LHCN-M2 (cell line): ENCODE measurements around the gene MAN2B2. TPM values are rescaled to one million over a fixed set of nuclear protein-coding genes. Genes with fewer than 3 reads are reported as not detected.

Experiments
- DNase-seq: peaks from one replicate; pipeline ENCODE4 v3.0.0-alpha.2; 2012; ENCODE audit warnings: low read depth
- total RNA-seq: library from RNA; depleted of rRNA; stranded (reverse); fragments of >200 nt; gene quantifications from 2 replicates; pipeline ENCODE4 v1.2.3, GENCODE V29; 2014

The MAN2B2 gene
- total RNA-seq, 1 experiment from 2014 or later = 32.5 TPM

DNA sequence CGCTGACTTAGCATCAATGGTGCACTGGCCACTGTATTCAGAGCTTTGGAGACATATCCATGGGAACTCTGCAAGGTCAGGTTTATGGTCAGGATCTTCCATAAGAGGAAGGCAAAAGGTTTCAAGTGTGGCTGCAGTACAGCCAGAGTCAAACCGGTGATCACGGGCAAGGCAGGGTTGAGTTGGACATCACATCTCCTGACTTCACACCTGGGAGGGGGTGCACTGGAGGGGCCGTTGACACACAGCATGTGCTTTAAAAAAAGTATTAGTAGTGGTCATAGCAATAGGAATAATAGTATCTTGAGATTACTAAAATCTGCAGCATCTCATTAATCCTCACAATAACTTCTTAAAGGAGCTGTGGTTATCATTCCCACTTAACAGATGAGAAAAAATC lies 28.9 kb upstream of the MAN2B2 start:
- DNase-seq = no peak

DNA sequence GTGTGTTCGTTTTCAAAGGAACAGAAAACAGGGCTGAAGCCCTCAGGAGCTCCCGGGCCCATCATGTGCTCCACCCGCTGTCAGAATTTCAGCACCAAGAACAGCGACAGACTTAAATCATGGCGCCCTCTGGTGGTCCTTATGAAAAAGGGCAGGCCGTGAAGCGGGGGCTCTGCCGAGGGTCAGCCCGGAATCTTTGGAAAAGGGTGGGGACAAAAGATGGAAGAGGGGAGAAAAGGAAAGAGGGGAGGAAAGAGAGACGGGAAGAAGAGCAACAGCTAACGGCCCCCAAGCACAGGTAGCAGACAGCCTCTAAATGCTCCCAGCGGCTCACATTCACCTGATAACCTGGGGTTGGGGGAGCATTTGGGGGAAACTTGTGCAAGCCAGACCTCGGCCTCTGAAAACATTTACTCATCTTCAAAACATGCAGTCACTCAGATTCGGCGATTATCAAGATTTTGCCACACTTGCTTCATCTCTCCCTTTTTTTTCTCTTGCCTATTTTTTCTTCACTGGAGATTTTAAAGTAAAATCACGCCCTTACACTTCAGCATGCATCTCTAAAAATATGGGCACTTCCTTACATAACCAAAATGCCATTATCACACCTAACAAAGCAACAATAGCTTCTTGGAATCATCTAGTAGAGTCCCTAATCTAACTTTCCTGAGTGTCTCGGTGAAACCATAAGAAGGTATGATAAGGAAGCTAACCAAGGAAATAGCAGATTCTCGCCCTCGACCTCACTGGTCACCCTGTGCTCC lies 28.1 kb upstream of the MAN2B2 start:
- DNase-seq = peak; percentile 56

DNA sequence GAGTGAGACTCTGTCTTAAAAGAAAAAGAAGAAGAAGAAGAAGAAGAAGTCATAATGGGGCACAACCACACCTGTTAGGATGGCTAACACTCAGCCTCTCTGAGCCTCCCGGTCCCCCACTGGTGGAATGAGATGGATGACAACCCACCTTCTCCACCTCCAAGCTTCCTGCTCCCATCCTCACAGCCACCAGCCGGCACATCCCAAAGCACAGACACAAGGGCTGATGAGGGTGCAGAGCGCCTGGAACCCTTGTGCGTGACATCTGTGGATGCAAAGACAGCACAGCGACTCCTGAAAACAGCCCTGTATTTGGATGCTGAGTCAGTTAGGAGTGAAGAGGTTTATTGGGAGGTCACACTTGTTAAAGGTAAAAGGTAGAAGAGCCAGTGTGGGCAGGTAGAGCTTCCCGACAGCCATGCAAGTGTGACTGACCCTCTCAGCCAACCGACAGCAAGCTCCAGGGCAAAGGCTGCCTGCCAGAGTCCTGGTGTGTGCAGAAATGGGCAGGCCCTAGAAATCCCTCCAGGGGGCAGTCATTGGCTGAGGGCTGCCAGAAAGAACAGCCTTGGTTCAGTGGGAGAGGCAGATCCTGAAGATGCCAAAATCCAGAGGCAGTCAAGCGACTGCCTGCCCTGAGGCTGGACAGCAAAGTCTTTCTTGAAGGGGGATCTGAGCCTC lies 26.6 kb upstream of the MAN2B2 start:
- peak; percentile 51 for DNase-seq

DNA sequence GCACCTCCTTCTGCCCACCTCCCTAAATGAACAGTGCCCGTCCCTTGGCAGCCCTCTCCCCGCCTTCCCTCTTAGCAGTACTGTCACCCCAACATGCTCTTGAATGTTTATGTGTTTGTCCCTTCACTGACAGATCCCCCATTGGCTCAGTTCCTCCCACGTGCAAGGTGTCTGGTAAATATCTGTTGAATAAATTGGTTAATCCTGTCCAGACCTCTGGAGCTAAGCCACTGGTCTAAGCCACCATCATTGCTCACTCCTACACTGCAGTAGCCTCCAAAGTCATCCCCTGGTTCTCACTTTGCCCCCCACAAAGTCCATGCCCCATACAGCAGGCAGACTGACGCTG lies 26.1 kb upstream of the MAN2B2 start:
- DNase-seq = no peak

DNA sequence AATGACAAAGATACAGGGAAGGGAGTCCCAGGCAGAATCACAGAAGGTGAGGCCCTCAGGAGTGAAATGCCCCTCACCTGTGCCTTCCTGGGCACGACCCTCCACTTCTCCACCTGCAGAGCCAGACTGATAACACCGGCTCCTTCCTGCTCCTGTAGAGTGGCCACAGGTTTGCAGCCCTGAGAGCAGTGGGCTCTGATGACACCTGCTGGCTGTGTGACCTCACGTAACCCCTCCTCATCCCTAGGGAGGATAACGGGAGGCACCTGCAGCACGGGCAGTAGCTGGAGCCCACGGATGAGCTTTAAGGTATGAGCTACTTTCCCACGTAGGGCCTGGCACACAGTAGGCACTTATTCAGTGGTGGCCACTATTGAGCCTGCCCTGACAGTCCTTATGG lies 25.5 kb upstream of the MAN2B2 start:
- no peak for DNase-seq

DNA sequence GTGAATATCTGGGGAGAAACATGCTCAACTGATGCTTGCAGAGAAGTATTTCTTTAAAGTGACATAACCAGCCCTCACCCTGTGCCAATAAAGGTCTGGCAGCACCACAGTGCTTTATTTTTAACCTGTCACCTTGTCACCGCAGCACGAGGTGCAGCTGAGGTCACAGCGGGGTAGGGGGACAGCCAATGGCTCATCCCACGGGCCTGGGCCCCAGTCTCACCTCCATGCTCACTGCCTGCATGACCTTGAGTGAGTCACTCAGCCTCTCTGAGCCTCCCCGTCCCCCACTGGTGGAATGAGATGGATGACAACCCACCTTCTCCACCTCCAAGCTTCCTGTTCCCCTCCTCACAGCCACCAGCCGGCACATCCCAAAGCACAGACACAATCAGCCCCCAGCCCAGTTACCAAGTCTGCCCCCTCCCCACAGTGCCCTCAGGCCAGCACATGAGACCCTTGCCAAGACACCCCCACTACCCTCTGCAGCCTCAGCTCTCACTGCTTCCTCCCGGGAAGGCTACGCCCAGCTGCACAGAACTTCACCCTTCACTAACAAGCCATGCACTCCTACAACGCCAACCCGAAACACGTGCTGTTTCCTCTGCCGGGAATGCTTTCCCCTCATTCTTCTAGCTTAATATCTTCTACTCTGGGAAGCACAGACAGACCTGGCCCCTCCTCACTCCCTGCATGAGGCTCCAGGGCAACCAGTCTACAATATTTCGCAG lies 24.9 kb upstream of the MAN2B2 start:
- DNase-seq = no peak

DNA sequence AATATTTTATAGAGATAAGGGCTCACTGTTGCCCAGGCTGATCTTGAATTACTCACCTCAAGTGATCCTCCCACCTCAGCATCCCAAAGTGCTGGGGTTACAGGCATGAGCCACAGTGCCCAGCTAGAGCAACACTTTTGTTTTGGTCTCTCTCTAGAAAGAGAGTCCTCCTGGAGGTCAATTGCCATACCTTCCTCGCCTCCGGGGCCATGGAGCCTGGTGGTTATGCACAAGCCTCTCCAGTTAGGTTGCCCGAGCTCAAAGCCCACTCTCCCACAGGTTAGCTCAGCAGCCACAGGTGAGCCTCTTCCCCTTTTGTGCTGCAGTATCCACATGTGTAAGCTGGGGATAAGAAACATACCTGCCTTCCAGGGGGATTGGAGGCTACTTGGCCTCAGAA lies 24.2 kb upstream of the MAN2B2 start:
- no peak for DNase-seq

DNA sequence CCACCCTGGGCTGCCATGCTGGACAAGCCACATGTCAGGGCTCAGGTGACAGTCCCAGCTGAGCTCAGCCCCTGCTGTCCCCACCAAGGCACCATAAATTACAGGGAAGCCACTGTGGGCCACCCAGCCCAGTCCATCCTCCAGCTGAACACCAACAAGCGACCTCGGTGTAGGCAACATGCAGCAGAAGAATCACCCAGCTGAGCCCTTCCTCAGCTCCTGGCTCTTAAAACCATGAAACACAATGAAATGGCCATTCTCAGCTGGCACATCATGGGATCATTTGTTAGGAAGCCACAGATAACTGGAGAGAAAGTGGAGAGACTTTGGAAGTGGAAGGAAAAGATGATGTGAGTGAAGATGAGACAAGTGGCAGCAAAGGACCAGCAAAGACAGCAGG lies 23.3 kb upstream of the MAN2B2 start:
- no peak for DNase-seq

DNA sequence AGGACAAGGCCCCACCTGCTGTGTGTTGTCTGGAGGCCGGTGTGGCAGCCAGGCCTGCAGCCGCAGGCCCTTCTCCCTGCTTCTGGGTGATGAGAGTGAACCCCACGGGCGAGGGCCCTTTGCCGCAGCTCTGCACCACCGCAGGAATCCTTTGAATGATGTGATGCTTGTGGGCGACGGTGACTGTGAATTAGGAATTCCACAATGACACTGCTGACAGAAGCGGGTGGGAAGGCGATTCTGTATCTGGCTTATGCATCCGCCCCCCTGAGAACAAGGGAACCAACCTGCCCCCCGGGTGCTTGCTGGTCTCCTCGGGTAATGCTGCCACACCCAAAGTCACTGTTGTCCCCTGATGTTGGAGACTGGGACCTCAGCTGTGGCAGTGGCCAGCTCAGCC lies 19.5 kb upstream of the MAN2B2 start:
- DNase-seq = no peak

DNA sequence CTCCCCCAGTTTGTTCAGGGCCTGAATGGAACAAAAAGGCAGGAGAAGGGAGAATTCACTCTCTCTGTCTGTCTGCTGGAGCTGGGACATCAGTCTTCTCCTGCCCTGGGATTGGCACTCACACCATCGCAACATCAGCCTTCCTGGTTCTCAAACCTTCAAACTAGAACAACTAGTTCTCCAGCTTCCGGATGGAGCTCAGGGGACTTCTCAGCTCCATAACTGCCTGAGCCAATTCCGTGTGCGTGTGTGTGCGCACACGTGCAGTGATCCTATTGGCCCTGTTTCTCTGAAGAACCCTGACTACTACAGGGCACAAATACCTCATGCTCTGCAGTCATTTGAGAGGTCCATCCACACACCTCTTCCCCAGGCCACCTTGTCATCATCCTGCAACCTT lies 18.7 kb upstream of the MAN2B2 start:
- no peak for DNase-seq

DNA sequence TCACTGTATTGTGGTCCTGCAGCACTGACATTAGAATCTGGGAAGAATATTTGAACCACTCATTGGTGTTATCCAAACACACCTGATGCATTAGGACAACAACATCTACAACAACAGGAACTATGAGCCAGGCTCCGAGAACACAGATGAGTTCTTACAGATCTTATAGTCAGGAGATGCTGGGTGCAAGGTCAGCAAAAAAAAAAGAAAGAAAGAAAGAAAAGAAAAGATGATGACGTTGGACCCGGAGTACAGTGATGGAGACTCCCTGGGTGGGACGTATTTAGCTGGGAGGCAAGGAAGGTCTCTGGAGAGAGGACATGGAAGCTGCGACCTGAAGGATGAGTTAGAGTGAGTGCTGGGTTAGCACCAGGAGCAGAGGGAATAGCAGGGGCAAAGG lies 17.8 kb upstream of the MAN2B2 start:
- DNase-seq = no peak

DNA sequence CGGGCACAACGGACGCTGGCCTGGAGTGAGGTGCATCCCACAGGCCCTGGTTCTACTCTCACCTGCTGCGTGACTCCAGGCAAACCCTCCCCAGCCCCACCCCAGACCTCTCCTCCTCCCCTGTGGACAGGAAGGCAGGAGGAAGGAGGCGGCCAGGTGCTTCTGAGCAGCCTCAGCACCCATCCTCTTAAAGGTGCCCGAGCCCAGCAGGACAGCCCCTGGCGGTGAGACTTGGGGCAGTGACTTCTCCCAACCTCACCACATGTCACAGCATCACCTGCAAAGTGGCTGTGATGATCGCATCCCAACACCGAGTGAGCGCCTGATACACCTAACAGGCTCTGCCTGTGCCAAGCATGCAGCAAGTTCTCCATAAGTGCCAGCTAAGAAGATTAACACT lies 17.1 kb upstream of the MAN2B2 start:
- no peak for DNase-seq

DNA sequence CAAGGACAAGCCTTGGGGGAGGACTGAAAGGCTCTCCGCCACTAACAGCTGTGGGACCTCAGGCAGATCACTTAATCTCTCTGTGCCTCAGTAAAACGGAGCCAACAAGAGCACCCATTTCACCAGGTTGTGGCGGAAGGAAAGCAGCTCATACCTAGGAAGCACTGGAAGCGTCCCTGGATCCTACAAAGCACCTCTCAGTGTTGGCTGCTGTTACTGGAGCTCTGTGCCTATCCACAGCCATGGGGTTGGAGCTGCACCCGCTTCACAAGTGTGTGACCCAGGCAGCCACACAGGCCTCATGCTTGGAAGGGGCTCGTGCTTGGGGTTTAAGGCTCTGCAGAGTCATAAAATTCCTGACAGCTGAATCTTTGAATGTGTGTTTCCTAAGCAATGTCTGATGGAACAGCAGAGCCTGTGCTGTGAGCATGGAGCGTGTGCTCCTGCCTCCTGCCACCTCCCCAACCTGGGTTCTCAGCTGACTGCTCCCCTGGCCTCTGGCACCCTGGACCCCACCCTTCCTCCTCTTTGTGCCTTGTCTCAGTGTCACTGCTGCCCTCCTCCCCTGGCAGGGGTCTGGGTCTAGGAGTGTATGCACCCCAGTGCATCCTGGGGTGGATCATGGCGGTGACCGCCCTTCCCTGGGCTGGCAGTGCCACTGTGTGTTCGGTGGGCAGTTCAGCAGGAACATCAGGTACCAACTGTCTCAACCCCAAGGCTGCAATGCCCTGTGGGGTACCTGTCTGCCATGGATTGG lies 14.4 kb upstream of the MAN2B2 start:
- DNase-seq = peak; percentile 74

DNA sequence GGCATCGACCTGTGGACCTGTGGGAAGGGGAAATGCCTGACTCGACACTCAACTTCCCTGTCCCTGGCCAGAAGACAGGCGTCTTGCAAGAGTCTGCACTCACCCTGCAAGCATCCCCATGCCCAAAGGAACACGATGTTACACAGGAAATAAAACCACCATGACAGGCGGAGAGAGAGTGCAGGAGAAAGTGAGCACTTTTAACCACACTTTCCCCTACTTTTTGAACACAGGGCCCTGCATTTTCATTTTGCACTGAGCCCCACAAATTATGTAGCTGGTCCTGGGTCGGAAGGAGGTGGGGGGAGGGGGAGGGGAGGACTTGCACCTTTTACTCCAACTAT lies 13.8 kb upstream of the MAN2B2 start:
- DNase-seq = peak; percentile 65

DNA sequence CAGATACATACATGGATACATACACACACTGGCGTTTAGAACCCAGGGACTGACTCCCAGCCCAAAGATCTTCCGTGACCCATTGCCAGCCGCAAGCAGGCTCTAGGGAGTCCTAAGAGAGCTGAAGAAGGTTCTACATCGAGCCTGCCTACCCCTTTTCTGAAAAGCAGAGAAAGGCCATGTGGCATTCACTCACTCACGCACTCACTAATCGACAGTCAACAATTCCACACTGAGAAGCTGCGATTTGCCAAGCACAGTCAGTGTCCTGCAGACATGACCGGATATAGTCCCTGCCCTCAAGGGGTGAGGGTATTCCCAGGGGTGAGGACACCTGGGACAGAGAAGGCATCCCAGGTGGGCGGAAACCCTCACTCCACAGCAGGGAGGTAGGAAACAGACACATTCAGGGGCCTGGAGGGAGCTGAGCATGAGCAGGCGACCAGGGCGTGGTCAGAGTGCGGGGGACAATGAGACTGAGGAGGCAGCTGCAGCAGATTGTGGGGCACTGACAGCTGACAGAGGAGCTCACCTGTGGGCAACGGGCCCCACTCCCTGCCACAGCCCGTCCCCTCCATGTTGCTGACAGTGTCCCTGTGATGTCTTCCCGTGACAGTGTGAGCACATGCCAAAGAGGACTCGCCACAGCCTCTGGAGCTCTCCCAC lies 13.2 kb upstream of the MAN2B2 start:
- DNase-seq = no peak

DNA sequence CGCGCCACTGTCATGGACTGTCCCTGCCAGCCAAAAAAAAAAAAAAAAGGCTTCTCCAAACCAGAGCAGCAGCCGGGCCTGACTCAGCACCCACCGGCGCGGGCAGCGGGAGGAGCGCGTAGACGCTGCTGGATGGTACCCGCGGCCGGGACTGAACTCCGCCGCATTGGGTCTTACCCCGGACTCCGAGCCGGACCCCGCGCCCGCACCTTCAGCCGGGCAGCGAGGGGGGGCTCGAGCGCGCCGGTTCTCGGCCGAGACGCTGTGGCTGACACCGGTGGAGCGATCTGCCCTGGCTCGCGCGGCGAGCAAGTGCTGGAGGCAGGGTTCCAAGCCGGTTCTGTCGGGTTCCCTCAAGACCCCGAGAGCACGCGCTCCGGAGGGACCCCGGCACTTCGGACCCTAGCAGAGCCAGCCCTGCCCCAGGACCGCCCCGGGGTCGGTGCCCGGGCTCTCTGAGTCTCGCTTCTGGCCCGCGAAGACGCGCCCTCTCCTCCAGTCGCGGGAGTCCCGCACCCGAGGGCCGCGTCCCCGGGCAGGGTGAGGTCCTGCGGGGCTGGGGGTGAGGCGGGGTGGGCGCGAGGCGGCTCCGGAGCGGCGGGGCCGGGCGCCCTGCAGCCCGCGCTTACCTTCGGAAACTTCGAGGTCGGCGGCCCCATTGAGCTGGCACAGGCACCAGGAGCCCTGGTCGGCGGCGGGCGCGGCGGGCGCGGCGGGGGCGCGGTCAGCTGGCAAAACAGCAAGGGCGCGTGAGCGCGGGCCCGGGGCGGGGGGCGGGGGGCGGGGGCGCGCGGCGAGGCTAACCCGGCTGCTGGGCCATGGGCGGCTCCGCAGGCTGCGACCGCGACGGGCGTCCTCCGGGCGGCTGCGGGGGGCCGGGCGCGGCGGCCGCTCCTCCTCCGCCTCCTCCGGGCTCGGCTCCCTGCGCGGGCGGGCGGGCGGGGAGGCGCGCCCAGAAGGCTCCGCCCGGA lies 11.8 kb upstream of the MAN2B2 start:
- peak; percentile 37 for DNase-seq

DNA sequence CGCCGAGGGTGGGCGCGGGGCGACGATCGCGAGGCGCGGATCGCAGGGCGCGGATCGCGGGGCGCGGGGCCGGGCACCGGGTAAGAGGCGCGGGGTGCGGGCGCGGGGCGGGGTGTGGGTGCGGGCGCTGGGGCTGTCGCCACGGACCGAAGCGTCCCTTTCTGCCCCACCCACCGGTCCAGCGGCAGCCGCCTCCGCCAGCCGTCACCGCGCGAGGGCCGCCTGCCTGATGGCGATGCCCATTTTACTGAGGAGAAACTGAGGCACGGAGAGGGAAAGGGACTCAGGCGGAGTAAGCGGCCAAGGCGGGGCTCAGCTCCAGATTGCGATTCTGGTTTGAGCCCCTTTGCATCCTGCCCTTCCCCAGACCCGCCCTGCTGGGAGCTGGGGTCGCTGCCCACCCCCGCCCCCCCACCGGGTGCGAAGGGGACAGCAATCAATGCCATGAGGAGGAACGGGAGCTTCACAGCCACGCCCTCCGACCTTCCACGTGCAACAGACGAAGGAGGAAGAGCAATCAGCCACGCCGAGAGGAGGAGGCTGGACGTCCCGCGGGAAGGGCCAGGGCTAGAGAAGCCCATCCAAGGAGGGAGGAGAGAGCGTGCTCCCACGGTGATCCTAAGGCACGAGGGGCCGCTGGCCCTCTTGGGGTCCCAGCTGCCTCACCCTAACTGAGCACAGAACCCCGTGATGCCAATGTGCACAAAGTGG lies 10.9 kb upstream of the MAN2B2 start:
- no peak for DNase-seq

DNA sequence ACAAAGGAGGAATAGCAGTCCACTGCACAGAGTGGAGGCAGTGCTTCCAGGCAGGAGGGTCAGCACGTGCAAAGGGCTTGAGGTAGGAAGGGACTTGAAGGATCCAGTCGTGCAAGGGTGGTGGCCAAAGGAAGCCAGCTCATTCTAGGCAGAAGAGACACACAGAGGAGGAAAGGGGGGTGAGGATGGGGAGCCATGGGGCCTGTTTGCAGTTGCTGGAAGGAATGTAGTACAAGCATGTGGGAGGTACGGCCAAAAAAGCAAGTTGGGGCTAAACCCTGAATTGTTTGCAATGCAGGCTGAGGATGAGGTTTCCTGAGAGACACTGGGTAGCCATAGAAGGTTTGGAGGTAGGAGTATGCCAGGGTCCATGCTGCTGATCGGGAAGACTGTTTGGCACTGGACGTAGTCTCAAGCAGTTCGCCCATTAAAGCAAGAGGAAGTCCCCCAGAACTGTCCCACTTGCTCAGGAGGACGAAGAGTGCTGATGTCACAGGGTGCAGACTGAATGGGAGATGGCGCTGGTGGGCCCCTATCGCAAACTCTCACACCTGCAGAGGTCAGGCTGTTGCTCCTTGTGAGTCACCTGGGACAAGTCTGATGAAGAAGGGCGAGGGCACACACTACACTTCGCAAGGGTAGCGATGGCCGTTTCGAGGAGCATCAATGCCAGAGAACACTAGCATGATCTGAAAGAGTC lies 9.1 kb upstream of the MAN2B2 start:
- no peak for DNase-seq
